Neural cell (in vitro differentiated cells): Measurements from ENCODE around the gene AKIRIN2. TPM values are rescaled to one million over a fixed set of nuclear protein-coding genes. Genes with fewer than 3 reads are reported as not detected.

Source experiments
- H2AFZ ChIP-seq: fragments of 200-600, 300-800 bp; sonication (generic), shearing (Covaris generic); 2 replicates; pipeline ENCODE4 v1.6.0; 2014; ENCODE audit warnings: low read depth, mild to moderate bottlenecking, antibody characterized with exemption, low read length, moderate library complexity
- H3F3A ChIP-seq: fragments of 200-600 bp; shearing (Covaris generic); 2 replicates; pipeline ENCODE4 v1.6.1; 2016; ENCODE audit warnings: mild to moderate bottlenecking, moderate library complexity, mixed read lengths, antibody characterized with exemption, low read length; ENCODE audit not compliant: insufficient read depth, poor library complexity, severe bottlenecking
- H3K27ac ChIP-seq: fragments of 200-600, 300-800 bp; sonication (generic), shearing (Covaris generic); 2 replicates; pipeline ENCODE4 v1.5.1; 2014; ENCODE audit warnings: mild to moderate bottlenecking, low read length, moderate library complexity
- H3K27me3 ChIP-seq: fragments of 300-800, 200-600 bp; sonication (generic), shearing (Covaris generic); 2 replicates; pipeline ENCODE4 v1.6.0; 2014; ENCODE audit warnings: mild to moderate bottlenecking, low read depth, low read length, moderate library complexity; ENCODE audit not compliant: insufficient read depth
- H3K36me3 ChIP-seq: fragments of 300-800, 200-600 bp; sonication (generic), shearing (Covaris generic); 2 replicates; pipeline ENCODE4 v1.5.1; 2014; ENCODE audit warnings: mild to moderate bottlenecking, antibody characterized with exemption, low read length, moderate library complexity; ENCODE audit not compliant: insufficient read depth
- H3K4me2 ChIP-seq: fragments of 300-800, 200-600 bp; sonication (generic), shearing (Covaris generic); 2 replicates; pipeline ENCODE4 v1.6.0; 2014; ENCODE audit warnings: mild to moderate bottlenecking, low read length
- H3K4me3 ChIP-seq: fragments of 300-800, 200-600 bp; sonication (generic), shearing (Covaris generic); 2 replicates; pipeline ENCODE4 v1.5.1; 2014; ENCODE audit warnings: mild to moderate bottlenecking, low read length, moderate library complexity
- H3K79me2 ChIP-seq: fragments of 200-600 bp; shearing (Covaris generic); replicated peaks from 2 replicates; pipeline ENCODE4 v1.6.0; 2014; ENCODE audit warnings: mild to moderate bottlenecking, low read length, moderate library complexity; ENCODE audit not compliant: insufficient read depth
- H3K9ac ChIP-seq: fragments of 300-800, 200-600 bp; sonication (generic), shearing (Covaris generic); 2 replicates; pipeline ENCODE4 v1.6.1; 2016; ENCODE audit warnings: mild to moderate bottlenecking, low read length, mixed read lengths
- H3K9me2 ChIP-seq: fragments of 200-600 bp; shearing (Covaris generic); 2 replicates; pipeline ENCODE4 v1.6.1; 2016; ENCODE audit warnings: mild to moderate bottlenecking, low read length, mixed read lengths; ENCODE audit not compliant: insufficient read depth
- H3K9me3 ChIP-seq: fragments of 200-600, 300-800 bp; sonication (generic), shearing (Covaris generic); 2 replicates; pipeline ENCODE4 v1.6.1; 2016; ENCODE audit warnings: mild to moderate bottlenecking, mixed run types, low read length, moderate library complexity, mixed read lengths
- H4K20me1 ChIP-seq: fragments of 200-600 bp; shearing (Covaris generic); 2 replicates; pipeline ENCODE4 v1.6.1; 2016; ENCODE audit warnings: mild to moderate bottlenecking, mixed run types; ENCODE audit not compliant: insufficient read depth
- CTCF ChIP-seq: fragments of 450-650 bp; IDR thresholded peaks from 2 replicates; pipeline ENCODE4 v1.5.1; 2014; ENCODE audit warnings: antibody characterized with exemption, mild to moderate bottlenecking, moderate library complexity; ENCODE audit not compliant: poor library complexity, severe bottlenecking
- EP300 ChIP-seq: fragments of 450-650 bp; conservative IDR thresholded peaks from 2 replicates; pipeline ENCODE4 v1.6.1; 2014; ENCODE audit warnings: antibody characterized with exemption, mild to moderate bottlenecking, moderate library complexity; ENCODE audit not compliant: poor library complexity, severe bottlenecking
- EZH2 ChIP-seq: fragments of 200-600, 300-800 bp; shearing (Covaris generic), sonication (generic); IDR thresholded peaks from 2 replicates; pipeline ENCODE4 v1.6.1; 2014; ENCODE audit warnings: antibody characterized with exemption, low read length, borderline replicate concordance, mild to moderate bottlenecking; ENCODE audit not compliant: insufficient read depth, poor library complexity, severe bottlenecking
- MXI1 ChIP-seq: fragments of 450-650 bp; conservative IDR thresholded peaks from 2 replicates; pipeline ENCODE4 v1.6.1; 2014; ENCODE audit warnings: antibody characterized with exemption, mild to moderate bottlenecking; ENCODE audit not compliant: poor library complexity, severe bottlenecking
- POLR2AphosphoS5 ChIP-seq: IDR thresholded peaks from 2 replicates; pipeline ENCODE4 v1.6.1; 2012
- RAD21 ChIP-seq: fragments of 450-650 bp; conservative IDR thresholded peaks from 2 replicates; pipeline ENCODE4 v1.6.1; 2014; ENCODE audit warnings: antibody characterized with exemption, mild to moderate bottlenecking, moderate library complexity
- REST ChIP-seq: IDR thresholded peaks from 2 replicates; pipeline ENCODE4 v1.6.1; 2012; ENCODE audit warnings: borderline replicate concordance
- SMC3 ChIP-seq: fragments of 450-650 bp; conservative IDR thresholded peaks from 2 replicates; pipeline ENCODE4 v1.6.1; 2014; ENCODE audit warnings: antibody characterized with exemption, mild to moderate bottlenecking, moderate library complexity; ENCODE audit not compliant: poor library complexity
- TAF1 ChIP-seq: IDR thresholded peaks from 2 replicates; pipeline ENCODE4 v1.6.1; 2012; ENCODE audit warnings: low read depth
- polyA plus RNA-seq: library from polyadenylated mRNA; depleted of rRNA; stranded (reverse); fragments of >200 nt; gene quantifications from 2 replicates; pipeline ENCODE4 v1.2.3, GENCODE V29; 2014

Gene AKIRIN2
- polyA plus RNA-seq, 1 donor from 2014 or later, result 82.8 TPM

- Histone ChIP-seq H3K79me2 (no peaks in the 10 kb centered on the region), H3K9ac (no peak overlapping the region), H3K9me2 (no peaks in the 10 kb centered on the region), H4K20me1 (no peaks in the 10 kb centered on the region), H3K27me3 (no peaks in the 10 kb centered on the region), H3K9me3 (no peaks in the 10 kb centered on the region), H3K4me2 (no peak overlapping the region), H3F3A (no peaks in the 10 kb centered on the region), H2AFZ (no peak overlapping the region), H3K4me3 (no peak overlapping the region), H3K36me3 (no peaks in the 10 kb centered on the region), H3K27ac (no peak overlapping the region)
- no peak for TF ChIP-seq TAF1
- no peak for TF ChIP-seq REST
- TF ChIP-seq RAD21, result no peak
- TF ChIP-seq POLR2AphosphoS5, result no peak
- no peak for TF ChIP-seq CTCF
- TF ChIP-seq EP300, result no peak
- no peak for TF ChIP-seq SMC3
Measured at GRCh38 chr6:87745966-87746721, 44.1 kb upstream of the AKIRIN2 start.

- TF ChIP-seq TAF1 (no peak), MXI1 (no peak), RAD21 (no peak), REST (no peak), EZH2 (no peak), SMC3 (no peak), POLR2AphosphoS5 (no peak), CTCF (no peak), EP300 (no peak)
- Histone ChIP-seq H3K36me3 (no peaks in the 10 kb centered on the region), H4K20me1 (no peaks in the 10 kb centered on the region), H3K9me2 (no peaks in the 10 kb centered on the region), H3K4me3 (no peak overlapping the region), H3K9me3 (no peaks in the 10 kb centered on the region), H3K4me2 (no peak overlapping the region), H2AFZ (no peak overlapping the region), H3K9ac (no peak overlapping the region), H3K27me3 (no peaks in the 10 kb centered on the region), H3F3A (no peaks in the 10 kb centered on the region), H3K79me2 (no peaks in the 10 kb centered on the region), H3K27ac (no peak overlapping the region)
Measured at GRCh38 chr6:87743454-87743853, 41.4 kb upstream of the AKIRIN2 start.
